Stimulated activated CD4-positive, alpha-beta T cell treated with anti-CD3 and anti-CD28 coated beads, Interleukin-1b, Interleukin-23, amount 100 ng/mL, for 24 hours (primary cell): Measurements from ENCODE around the gene CD4.
A peak's percentile ranks its signal among the peaks of the same experiment; 100 is the strongest.
"Not testable (repeated sequence)": the region's sequence is repeated elsewhere in the genome, so short reads cannot be mapped to it uniquely, and the experiment has no call there.

ENCODE experiments used
- DNase-seq, 4 experiments: peaks; one replicate each; pipeline ENCODE4 v3.0.0-alpha.2; 2020; ENCODE audit warnings: low read depth in 4 of 4, low spot score in 1 of 4

The CD4 gene

GRCh38 chr12:6788972-6789924 is at the start of gene CD4:
Gene CD4 (plus strand): TSS chr12:6789528. CDS start chr12:6800139, 10,611 bp downstream.
- peak in 3 of 4 experiments; percentile 50 to 88 (median 66) for DNase-seq

- not testable (repeated sequence) for DNase-seq
Observed at GRCh38 chr12:6742080-6742479, 47.2 kb upstream of the CD4 start.

- DNase-seq: no peak
Observed at GRCh38 chr12:6742834-6743233, 46.5 kb upstream of the CD4 start.

- not testable (repeated sequence) for DNase-seq
Observed at GRCh38 chr12:6743300-6743699, 46.0 kb upstream of the CD4 start.

- DNase-seq: no peak
Observed at GRCh38 chr12:6745741-6746525, 43.4 kb upstream of the CD4 start.

GRCh38 chr12:6747216-6747615 is 42.1 kb upstream of the CD4 start:
- DNase-seq: no peak

GRCh38 chr12:6748761-6749160 is 40.6 kb upstream of the CD4 start:
- no peak for DNase-seq

GRCh38 chr12:6750506-6750905 is 38.8 kb upstream of the CD4 start:
- DNase-seq: no peak

- no peak for DNase-seq
Observed at GRCh38 chr12:6751767-6752166, 37.6 kb upstream of the CD4 start.

GRCh38 chr12:6752167-6752920 is 37.0 kb upstream of the CD4 start:
- no peak for DNase-seq

GRCh38 chr12:6752921-6753771 is 36.2 kb upstream of the CD4 start, which contains the start of gene MLF2:
Gene MLF2 (minus strand): TSS chr12:6753141. CDS start chr12:6752334, 807 bp downstream.
- DNase-seq: peak; percentile 89 to 97 (median 96)

- no peak for DNase-seq
Observed at GRCh38 chr12:6753772-6754356, 35.5 kb upstream of the CD4 start.

- DNase-seq: no peak
Observed at GRCh38 chr12:6754411-6754810, 34.9 kb upstream of the CD4 start.

GRCh38 chr12:6757028-6757690 is 32.2 kb upstream of the CD4 start:
- no peak for DNase-seq

GRCh38 chr12:6758506-6759095 is 30.7 kb upstream of the CD4 start:
- no peak for DNase-seq

- no peak for DNase-seq
Observed at GRCh38 chr12:6759741-6760140, 29.6 kb upstream of the CD4 start.

- no peak for DNase-seq
Observed at GRCh38 chr12:6763380-6763779, 25.9 kb upstream of the CD4 start.

- DNase-seq: no peak
Observed at GRCh38 chr12:6764011-6764828, 25.1 kb upstream of the CD4 start.
